ENCODE data around the gene PHF12.
"Not testable (repeated sequence)": the region's sequence is repeated elsewhere in the genome, so short reads cannot be mapped to it uniquely, and the experiment has no call there.

Gene PHF12

GRCh38 chr17:28888832-28889231, 62.5 kb downstream of the PHF12 start:
- in situ Hi-C loops (cut with HindIII; ENCODE audit: low sequenced_read_pairs), result no loop called here

DNA sequence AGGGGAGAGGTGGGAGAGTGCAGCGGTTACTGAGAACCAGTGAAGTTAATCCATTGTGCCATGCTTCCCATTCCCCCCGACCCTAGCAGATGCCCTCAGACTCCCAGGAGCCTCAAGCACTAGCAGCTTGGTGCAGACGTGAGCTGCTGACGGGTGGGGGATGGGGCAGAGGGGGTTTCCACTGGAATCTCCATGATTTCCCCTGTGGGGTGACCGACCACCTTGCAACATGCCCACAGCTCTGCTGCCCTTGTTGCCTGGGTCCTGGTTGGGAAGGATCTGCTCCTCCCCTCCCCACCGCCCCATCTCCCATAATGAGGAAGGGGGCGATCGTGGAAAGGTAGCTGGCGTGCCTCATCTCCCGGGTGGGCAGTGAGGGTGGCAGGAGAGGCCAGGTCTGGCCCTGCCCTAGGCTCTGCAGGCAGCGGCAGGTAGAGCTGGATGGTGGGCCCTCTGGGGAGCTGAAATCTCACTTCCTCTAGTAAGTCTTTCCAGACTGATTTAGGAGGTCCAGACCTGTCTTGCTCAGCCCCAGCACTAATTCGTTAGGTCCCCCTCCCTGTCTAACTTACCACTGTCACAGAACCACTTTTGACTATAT, 63.3 kb downstream of the PHF12 start:
- in situ Hi-C loops (cut with HindIII; ENCODE audit: low sequenced_read_pairs), result no loop called here

GRCh38 chr17:28885951-28886350, 65.4 kb downstream of the PHF12 start:
- in situ Hi-C loops (cut with HindIII; ENCODE audit: low sequenced_read_pairs), result no loop called here

GRCh38 chr17:28885363-28885762, 66.0 kb downstream of the PHF12 start:
- in situ Hi-C loops (cut with HindIII; ENCODE audit: low sequenced_read_pairs), result no loop called here

DNA sequence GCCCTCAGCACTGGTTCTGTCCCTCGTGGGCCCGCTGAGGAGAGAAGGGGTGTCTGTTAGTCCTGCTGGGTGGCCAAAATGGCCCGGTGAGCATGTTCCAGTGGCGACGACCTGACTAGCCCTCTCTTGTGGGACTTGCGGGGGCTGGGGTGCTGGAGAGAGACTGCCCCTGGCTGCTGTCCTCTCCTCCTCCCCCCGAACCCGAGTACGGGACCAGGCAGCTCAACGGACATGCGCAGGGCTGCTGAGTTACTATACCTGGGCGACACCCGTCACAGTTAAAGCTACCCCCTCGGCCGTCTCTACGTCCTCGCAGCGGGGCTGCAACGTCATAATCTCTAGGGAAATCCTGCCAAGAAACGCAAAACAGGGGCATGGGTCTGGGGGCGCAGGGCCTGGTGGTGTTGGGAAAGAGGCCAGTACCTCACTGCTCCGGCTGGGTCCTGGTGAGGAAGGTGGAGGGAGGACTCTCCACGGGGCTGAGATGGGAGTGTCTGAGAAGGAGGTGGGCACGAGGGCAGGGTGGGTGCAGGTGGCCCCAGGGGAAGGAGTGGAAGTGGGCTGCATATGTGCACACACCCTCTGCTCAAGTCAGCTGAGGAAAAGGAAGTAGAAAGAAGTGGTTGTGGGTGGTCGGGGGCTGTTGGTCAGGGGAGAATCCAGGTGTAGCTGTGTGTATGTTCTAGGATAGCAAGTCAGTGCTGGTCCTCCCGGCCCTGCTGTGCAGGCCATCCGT, 67.2 kb downstream of the PHF12 start:
- in situ Hi-C loops (cut with HindIII; ENCODE audit: low sequenced_read_pairs), result no loop called here

GRCh38 chr17:28882154-28882895, 69.0 kb downstream of the PHF12 start:
- in situ Hi-C loops (cut with HindIII; ENCODE audit: low sequenced_read_pairs), result no loop called here

- in situ Hi-C loops (cut with HindIII; ENCODE audit: low sequenced_read_pairs), result no loop called here
Measured at GRCh38 chr17:28881533-28882056, 69.7 kb downstream of the PHF12 start.

DNA sequence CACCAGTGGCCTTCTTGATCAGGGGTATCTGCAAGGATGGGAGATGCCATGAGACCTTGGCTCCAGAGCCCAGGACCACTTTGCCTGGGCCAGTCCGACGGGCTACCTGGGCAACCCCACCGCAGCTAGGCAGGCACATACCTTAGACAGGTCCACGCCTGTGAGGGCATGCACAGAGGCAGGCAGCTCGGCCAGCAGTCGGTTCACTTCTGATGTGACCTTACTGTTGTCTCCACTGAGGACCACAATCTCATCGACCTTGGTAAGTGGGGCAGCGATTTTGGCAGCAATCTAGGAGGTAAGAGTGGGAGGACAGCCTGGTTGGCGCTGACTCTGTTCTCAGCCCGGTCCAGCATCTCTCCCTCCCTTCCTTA, 70.8 kb downstream of the PHF12 start:
- in situ Hi-C loops (cut with HindIII; ENCODE audit: low sequenced_read_pairs), result no loop called here

GRCh38 chr17:28879886-28880571, 71.3 kb downstream of the PHF12 start:
- in situ Hi-C loops (cut with HindIII; ENCODE audit: low sequenced_read_pairs), result no loop called here

DNA sequence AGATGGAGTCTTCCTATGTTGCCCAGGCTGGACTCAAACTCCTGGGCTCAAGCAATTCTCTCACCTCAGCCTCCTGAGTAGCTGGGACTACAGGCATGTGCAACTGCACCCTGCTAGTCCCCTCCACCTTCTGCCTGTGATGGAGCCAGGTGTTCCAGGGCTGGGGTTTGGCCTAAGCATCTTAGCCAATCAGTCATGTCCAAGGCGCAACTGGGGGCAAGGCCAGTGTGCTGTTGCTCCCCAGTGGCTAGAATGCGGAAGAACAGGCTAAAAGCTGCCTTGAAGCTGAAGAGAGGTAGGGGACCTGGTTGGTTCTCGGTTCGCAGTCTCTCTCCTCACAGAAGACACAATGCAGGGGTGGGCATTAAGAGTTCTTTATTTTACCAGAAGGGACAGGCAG, 72.3 kb downstream of the PHF12 start:
- in situ Hi-C loops (cut with HindIII; ENCODE audit: low sequenced_read_pairs), result no loop called here

DNA sequence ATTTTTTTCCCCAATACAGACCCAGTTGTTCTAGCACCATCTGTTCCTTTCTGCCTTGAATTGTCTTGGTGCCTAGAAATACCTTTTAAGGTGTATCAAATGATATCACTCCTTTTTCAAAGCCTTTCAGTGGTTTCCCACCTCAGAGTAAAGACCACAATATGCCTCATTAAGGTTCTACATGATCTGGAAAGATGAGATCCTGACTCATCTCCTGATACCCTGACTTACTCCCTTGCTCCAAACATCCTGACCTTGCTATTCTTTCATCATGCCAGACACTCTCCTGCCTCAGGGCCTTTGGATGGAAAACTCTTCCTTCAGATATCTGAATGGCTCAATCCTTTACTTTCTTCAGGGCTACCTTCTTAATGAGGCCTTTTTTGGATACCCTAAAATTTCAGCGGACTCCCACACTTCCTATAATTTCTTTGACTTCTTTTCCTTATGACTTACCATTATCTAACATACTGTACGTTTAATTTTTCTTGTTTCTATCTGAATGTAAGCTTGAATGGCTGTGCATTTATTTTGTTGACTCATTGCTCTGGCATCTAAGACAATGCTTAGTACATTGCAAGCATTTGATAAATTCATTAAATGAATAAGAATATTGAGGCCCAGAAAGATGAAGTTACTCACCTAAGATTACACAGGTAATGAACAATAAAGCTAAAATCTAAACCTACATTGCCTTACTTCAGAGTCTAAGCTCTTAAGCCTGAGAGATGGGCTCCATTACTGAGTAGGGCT, 73.0 kb downstream of the PHF12 start:
- in situ Hi-C loops (cut with HindIII; ENCODE audit: low sequenced_read_pairs), result no loop called here

- in situ Hi-C loops (cut with HindIII; ENCODE audit: low sequenced_read_pairs), result not testable (repeated sequence)
Measured at GRCh38 chr17:28877150-28877711, 74.1 kb downstream of the PHF12 start.

DNA sequence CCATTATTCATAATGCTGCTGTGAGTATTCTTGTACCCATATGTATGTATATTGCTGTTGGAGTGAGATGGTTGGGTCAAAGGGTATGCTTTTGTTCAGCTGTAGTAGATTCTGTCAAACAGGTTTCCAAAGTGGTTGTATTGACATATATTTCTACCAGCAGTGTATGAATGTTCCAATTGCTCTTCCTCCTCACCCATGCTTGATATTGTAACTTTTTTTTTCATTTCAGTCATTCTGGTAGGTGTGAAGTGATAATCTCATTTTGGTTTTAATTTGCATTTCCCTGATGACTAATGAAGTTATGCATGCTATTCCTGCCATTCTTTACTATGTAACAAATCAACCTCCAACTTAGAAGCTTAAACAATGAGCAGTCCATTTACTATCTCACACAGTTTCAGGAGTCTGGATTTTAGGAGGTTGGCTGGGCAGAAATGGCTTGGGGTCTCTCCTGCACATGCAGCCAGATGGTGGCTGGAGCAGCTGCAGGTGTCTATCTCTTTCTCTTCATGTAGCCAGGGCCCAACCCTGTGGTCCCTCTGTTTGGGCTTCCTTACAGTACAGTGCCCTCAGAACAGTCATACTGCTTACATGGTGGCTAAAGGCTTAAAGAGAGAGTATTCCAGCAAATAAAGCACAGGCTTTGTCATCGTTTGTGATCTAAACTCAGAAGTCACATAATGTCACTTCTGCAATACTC, 75.3 kb downstream of the PHF12 start:
- in situ Hi-C loops (cut with HindIII; ENCODE audit: low sequenced_read_pairs), result no loop called here

- in situ Hi-C loops (cut with HindIII; ENCODE audit: low sequenced_read_pairs), result no loop called here
Measured at GRCh38 chr17:28874750-28875149, 76.6 kb downstream of the PHF12 start.

DNA sequence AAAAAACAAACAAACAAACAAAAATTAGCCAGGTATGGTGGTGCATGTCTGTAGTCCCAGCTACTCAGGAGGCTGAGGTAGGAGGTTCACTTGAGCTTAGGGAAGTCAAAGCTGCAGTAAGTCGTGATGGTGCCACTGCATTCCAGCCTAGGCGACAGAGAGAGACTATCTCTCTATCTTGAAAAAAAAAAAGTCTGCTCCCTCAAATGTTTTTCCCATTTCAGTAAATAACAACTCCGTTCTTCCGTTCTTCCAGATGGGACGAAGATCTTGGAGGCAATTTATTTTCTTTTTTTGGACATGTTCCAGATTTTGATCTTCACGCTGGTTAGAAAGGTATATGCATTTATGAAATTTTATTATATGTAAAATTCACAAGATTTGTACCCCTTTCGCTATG, 77.5 kb downstream of the PHF12 start:
- in situ Hi-C loops (cut with HindIII; ENCODE audit: low sequenced_read_pairs), result no loop called here

GRCh38 chr17:28871056-28871579, 80.2 kb downstream of the PHF12 start:
- in situ Hi-C loops (cut with HindIII; ENCODE audit: low sequenced_read_pairs), result no loop called here

DNA sequence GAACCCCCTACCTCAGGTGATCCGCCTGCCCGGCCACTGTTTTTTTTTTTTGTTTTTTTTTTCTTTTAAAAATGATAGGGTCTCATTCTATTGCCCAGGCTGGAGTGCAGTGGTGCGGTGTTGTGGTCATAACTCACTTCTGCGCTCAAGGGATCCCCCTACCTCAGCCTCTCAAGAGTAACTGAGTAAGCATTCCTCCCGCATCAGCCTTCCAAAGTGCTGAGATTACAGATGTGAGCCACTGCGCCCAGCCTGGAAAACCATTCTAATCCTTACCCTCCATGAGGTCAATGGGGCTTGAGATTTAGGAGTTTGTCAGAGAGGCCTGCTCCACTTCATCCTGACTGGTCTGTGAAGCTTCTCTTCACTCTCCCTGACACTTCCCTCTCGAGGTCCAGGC, 84.0 kb downstream of the PHF12 start:
- in situ Hi-C loops (cut with HindIII; ENCODE audit: low sequenced_read_pairs), result no loop called here

DNA sequence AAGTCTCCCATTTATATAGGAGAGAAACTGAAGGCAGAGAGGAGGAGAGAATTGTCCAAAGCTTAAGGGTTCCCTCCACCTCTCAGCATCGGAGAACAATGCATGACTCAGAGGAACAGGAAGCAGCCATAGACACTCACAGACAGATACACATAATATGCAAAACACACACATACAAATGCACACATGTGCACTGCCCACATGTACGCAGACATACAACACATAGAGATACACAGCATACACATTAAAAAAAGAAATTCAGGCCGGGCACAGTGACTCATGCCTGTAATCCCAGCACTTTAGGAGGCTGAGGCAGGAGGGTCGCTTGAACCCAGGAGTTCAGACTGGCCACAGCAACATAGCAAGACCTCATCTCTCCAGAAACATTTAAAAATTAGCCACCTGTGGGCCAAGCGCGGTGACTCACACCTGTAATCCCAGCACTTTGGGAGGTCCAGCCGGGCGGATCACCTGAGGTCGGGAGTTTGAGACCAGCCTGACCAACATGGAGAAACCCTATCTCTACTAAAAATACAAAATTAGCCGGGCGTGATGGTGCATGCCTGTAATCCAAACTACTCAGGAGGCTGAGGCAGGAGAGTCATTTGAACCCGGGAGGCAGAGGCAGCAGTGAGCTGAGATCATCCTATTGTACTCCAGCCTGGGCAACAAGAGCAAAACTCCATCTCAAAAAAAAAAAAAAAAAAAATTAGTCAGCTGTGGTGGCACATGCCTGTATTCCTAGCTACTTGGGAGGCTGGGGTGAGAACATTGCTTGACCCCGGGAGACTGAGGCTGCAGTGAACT, 85.2 kb downstream of the PHF12 start:
- in situ Hi-C loops (cut with HindIII; ENCODE audit: low sequenced_read_pairs), result no loop called here
